ENCODE data around the gene ZNF155.
"Not testable (repeated sequence)": the region's sequence is repeated elsewhere in the genome, so short reads cannot be mapped to it uniquely, and the experiment has no call there.

Gene ZNF155
- 7.5 reads per million, percentile 26 among the genes with 10 or more reads in this experiment for total RNA-seq

DNA sequence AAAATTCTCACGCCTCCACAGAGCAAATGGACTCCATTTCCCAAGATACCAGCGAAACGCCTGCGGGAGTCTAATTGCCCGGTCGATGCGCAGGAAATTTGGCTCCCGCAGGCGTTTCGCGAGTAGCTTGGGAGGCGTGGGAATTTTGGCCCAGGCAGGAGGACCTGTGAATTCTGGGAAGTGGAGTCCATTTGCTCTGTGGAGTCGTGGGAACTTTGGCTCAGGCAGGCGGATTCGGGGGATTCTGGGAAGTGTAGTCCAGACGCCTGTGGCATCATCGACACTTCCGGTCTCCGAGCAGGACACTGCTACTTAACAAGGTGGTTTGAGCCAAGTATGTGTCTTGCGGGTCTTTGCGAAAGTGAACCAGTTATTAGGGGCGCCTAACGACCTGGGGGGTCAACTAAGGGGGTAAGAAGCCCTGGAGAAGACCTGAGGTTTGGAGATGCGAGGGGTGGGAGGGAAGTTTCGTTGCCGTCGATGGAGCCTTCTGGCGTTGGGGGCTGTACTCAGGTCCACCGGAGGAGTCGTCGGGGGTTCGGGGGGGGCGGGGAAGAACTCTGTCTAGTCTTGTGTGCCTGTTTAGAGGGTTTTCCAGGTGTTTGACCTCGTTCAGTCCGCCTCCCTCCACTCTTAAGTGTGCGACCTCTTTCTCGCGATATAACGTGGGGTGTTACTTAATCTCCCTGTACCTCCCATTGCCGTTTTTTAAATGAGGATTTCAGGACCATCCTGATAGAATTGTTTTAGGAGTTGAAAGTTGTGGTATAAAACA is at the start of gene ZNF155:
ZNF155 (plus strand) TSS at position 277 of the 775 bp plus-strand sequence. CDS start 4,356 bp downstream, outside the sequence.
- peak; percentile 58 for DNase-seq

DNA sequence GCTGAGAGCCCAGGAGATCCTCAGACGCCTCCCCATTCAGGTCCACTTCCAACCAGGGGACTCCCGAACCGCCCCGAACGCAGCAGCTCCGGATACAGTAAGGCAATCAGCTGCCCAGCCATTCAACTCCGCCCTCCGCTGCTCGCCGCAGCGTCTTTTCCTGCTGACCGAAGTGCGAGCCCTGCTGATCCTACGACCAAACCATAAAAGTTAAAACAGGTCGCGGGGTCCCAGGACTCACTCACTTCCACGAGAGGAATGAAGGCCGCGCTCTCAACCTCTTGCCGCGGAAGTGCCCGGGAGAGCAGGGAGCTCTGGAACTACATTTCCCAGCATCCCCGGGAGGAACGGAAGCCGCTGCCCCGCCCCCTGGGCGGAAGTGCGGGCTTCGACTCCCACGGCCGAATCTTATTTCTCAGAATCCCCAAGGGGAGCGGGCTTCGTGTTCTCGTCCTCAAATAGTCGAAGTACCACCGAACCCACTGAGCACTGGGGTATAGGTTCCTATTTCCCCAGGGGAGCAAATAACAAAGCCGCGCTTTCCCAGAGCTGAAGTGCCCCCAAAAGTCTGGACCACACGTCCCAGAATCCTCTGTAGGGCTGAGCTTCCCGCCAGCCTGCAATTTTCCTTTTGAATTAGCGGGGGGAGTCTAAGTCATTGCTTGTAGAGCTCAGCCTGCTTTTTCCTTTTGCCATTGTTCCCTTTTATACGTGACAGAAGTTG is 48.8 kb upstream of the ZNF155 start, which contains the start of gene ZNF45:
ZNF45 (minus strand) TSS at position 298 of the 724 bp plus-strand sequence. CDS start 13,097 bp downstream, outside the sequence.
- DNase-seq, result peak; percentile 83

DNA sequence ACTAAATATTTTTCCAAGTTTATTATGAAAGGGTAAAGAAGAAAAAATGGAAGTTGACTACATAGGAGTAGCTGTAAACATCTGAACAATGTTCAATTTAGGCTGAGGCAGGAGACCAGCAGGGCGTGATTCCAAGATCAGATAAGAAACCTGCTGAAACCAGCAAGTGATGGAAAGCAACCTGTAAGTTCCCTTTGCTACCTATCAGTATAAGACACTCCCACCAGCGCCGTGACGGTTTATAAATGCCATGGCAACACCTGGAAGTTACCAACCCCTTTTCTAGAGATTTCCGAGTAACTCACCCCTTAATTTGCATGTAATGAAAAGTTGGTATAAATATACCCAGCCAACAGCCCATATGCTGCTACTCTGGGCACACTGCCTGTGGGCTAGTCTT is 47.8 kb upstream of the ZNF155 start:
- no peak for DNase-seq

DNA sequence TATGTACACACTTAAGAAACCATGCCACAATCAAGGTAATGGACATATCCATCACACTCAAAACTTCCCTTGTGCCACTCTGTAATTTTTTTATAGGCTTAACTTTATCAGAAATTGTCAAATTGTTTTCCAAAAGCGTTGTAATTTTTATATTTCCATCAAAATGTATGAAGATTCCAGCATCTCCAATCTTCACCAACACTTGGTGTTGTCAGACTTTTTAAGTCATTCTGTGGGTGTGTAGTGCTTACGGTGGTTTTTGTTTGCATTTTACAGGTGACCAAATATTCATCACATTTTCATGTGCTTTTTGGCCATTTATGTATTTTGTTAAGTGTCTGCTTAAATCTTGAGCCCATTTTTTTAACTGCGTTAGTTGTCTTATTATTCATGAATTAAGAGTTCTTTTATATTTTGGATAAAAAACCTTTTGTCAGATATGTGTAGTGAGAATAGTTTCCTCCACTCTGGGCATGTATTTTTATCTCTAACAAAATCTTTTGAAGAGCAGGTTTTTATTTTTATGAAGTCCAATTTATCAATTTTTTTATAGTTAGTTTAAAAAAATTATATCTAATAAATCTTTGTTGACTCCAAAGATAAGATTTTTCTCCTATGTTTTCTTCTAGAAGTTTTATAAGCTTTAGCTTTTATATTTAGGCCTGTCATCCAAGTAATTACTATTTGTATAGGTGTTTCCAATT is 44.3 kb upstream of the ZNF155 start:
- no peak for DNase-seq

DNA sequence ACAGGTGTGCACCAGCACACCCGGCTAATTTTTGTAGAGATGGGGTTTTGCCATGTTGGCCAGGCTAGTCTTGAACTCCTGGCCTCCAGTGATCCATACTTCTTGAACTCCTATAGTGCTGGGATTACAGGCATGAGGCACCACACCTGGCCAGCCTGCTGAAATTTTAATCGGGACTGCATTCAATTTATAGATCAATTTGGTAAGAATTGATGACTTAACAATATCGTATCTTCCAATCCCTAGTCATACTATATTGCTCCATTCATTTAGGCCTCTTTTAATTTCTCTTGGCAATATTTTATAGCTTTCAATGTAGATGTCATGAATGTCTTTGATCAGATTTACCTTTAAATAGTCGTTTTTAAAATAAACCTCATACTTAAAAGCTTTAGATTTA is 43.3 kb upstream of the ZNF155 start:
- DNase-seq, result no peak

DNA sequence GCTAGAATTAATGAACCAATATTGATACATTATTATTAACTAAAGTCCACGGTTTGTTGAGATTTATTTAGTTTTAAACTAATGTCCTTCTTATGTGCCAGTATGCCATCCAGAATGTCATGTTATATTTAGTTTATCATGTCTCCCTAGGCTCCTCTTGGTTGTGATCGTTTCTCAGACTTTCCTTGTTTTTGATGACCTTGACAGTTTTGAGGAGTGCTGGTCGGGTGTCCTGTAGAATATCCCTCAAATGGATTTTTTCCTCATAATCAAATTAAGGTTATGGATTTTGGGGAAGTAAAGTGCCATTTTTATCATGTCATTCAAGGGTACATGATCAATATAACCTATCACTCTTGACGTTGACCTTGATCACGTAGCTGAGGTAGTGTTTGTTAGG is 42.8 kb upstream of the ZNF155 start:
- DNase-seq, result no peak

DNA sequence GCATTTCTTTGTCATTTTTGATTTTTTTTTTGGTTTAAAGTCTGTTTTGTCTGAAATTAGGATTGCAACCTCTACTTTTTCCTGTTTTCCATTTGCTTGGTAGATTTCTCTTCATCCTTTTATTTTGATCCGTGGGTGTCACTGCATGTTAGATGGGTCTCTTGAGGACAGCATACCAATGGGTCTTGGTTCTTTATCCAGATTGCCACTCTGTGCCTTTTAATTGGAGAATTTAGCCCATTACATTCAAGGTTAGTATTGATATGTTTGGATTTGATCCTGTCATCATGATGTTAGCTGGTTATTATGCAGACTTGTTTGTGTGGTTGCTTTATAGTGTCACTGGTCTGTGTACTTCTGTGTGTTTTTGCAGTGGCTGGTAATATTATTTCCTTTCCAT is 36.6 kb upstream of the ZNF155 start:
- not testable (repeated sequence) for DNase-seq

DNA sequence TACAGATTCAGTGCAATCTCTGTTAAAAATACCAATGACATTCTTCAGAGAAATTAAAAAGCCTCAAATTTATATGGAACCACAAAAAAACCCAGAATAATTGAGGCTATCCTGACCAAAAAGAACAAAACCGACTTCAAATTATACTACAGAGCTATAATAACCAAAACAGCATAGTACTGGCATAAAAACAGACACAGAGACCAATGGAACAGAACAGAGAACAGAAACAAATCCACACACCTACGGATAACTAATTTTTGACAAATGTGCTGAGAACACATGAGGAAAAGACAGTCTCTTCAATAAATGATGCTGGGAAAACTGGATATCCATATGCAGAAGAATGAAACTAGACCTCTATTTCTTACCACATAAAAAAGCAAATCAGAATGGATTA is 34.2 kb upstream of the ZNF155 start:
- DNase-seq, result not testable (repeated sequence)

DNA sequence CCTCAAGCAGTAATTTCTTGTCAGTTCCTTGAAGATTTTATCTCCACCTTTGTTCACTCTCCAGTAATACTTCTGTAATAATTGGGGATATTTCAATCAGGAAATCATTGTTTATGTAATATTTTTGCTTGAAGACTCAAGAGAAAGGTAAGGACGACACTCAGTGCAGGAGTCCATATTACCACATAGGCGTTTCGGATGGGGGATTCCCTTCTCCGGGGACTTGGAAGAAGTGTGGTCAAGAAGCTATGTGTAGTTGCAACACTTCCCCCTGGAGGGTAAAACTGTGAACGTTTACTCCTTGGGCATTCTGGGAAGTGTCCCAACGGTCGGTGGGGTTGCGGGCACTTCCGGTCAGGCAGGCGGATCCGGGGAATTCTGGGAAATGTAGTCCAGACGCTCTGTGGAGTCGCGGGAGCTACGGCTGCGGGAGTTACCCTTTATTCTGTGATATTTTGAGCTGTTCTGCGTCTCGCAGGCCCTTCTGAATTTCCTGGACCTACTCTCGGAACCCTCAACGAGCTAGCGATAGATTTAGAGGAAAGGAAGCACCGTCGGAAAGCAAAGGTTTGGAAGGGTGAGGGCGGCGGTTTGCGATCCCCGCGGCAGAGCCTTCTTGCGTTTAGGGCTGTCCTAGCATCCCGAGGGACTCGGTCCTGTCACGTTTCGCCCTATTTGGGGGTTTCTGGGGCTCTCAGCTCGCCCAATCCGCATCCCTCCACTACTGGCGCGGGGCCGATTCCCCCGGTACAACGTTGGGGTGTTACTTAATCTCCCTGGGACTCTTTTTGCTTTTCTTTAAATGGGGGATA is 32.9 kb upstream of the ZNF155 start, which contains the start of gene ZNF221:
ZNF221 (plus strand) TSS at position 395 of the 812 bp plus-strand sequence. CDS start 11,499 bp downstream, outside the sequence.
- DNase-seq, result peak; percentile 6

DNA sequence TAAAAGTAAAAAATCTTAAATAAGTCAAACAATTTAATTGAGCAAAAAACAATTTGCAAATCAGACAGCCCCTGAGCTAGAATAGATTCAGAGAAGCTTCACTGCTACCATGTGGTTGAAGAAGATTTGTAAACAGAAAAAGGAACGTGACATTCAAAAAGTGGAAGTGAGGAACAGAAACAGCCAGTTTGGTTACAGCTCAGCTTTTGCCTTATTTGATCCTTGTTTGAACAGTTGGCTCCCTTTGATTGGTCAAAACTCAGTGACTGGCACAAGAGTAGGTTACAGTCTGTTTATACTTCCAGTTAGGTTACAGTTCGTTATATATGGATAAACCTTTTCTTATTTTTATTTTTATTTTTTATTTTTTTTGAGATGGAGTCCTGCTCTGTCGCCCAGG is 27.2 kb upstream of the ZNF155 start:
- DNase-seq, result no peak

DNA sequence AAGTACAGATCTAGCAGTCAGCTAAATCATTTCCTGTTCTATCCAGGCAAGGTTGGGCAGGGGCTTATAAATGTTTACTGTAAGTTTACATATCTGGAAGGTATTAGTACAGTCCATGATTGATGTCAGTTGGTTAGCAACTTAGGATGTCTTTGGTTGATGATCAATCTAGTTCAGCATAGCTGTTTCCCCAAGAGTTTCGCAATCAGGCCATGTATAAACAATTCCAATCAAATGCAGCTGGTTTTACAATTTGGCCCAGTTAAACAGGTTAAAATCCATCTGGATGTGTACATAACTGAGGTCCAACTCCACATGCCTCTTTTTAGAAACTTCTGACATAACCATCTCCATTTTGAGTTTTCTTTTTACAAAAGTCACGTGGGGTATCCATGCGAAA is 26.1 kb upstream of the ZNF155 start:
- DNase-seq, result no peak

DNA sequence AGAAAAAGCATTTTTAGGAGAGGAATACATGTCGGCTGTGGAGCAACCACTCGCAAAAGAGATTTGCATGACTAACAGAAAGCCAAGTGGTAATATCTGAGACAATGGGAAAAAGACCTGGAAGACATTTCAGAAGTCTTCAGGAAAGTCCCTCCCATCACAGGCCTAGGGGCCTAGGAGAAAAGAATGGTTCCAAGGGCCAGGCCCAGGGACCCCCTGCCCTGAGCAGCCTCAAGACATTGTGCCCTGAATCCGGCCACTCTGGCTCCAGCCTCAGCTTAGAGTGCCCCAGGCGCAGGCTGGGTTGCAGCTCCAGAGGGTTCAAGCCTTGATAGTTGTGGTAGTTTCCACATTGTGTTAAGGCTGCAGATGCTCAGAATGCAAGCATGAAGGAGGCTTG is 23.6 kb upstream of the ZNF155 start:
- no peak for DNase-seq

DNA sequence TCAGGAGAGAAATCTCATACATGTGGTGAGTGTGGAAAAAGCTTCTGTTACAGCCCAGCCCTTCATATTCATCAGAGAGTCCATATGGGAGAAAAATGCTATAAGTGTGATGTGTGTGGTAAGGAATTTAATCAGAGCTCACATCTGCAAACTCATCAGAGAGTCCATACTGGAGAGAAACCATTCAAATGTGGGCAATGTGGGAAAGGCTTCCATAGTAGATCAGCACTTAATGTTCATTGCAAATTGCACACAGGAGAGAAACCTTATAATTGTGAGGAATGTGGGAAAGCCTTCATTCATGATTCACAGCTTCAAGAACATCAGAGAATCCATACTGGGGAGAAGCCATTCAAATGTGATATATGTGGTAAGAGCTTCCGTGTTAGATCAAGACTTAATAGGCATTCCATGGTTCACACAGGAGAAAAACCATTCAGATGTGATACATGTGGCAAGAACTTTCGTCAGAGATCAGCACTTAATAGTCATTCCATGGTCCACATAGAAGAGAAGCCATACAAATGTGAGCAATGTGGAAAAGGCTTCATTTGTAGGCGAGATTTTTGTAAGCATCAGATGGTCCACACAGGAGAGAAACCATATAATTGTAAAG is 17.8 kb upstream of the ZNF155 start:
- no peak for DNase-seq

DNA sequence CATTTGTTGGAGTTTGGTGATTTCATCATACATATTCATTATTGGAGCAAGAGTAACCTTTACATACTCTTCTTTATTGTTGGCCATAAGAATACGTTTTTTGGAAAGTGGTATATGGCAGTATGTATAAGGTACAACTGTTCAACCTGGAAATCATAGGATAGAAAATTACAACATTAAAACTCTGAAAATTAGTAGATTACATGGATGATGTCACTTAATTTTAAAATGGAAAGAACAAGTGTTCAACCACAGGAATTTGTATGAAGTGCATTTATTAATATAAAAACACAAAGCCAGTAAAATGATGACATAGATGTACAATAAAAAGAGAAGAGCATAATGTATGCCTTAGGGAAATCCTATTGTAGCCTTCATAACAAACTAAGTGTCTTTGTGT is 7.3 kb upstream of the ZNF155 start:
- no peak for DNase-seq

DNA sequence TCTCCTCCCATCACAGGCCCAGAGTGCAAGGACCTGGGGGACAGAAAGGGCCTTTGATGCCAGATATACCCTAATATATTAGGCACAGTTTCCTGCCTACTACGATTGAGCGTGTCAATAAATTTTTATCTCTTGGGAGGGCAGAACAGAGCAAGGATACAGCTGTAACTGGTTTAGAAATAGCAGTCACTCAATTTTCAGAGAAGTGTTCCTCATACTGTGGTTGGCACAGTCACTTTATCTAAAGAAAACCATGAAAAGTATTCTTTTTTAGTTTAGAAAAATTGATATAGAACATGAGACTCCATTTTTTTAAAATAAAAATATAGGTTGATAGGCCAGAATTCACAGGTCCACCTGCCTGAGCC is 460 bp upstream of the ZNF155 start:
- no peak for DNase-seq

DNA sequence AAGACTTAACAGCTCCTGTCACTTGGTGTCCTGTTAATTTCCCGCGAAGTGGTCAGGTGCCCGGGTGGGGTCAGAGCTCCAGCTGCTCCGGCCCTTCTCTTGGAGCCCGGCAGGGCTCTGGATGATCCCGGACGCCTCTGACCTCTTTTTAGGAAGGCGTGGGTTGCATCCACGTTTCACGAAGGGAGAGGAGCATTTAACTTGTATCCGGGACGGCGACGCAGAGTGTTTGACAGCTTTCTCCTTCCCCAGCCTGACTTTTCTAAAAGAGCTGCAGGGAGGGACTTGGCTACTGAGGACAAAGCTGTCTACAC is 656 bp downstream of the ZNF155 start:
- DNase-seq, result no peak

DNA sequence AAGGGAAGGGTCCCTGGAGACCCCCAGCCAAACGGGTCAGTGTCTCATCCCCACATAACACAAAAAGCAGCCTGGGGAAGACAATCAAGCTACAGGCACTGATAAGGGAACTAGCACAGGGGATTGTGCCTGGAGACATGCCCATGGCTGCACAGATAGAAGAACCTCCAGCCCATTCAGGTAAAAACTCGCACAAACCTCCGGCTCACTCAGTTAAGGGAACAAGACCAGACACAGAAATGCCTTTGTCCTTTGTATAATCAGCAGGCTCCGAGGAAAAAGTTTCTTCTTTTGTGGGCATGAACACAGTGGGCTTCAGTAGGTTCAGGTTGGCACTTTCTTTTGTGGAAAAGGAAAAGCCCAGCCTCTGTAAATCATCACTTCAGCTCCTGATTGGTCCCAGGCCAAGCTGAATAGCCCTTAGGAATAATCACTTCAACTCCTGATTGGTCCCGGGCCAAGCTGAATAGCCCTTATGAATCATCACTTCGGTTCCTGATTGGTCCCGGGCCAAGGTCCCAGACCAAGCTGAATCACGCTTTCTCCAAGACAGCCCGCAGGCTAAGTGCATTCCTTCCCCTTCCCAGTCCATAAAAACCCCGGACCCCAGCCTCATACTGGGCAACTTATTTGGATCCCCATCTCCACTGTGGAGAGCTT is 13.8 kb downstream of the ZNF155 start:
- DNase-seq, result no peak

DNA sequence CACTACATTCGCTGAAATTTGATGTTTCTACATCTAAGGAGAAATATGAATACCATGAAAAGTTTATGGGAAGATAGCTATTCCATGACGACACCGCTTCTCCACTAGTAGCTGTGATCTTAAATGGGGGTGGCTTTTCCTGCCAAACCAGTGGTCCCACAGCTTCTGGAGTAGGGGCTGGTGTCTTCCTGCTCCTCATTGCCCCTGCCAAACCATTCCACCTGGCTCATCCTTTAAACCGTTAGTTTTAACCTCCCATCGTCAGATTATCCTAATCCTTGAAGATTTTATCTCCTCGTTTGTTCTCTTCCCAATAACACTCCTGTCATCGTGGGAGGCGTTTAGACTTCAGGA is 18.2 kb downstream of the ZNF155 start:
- no peak for DNase-seq

DNA sequence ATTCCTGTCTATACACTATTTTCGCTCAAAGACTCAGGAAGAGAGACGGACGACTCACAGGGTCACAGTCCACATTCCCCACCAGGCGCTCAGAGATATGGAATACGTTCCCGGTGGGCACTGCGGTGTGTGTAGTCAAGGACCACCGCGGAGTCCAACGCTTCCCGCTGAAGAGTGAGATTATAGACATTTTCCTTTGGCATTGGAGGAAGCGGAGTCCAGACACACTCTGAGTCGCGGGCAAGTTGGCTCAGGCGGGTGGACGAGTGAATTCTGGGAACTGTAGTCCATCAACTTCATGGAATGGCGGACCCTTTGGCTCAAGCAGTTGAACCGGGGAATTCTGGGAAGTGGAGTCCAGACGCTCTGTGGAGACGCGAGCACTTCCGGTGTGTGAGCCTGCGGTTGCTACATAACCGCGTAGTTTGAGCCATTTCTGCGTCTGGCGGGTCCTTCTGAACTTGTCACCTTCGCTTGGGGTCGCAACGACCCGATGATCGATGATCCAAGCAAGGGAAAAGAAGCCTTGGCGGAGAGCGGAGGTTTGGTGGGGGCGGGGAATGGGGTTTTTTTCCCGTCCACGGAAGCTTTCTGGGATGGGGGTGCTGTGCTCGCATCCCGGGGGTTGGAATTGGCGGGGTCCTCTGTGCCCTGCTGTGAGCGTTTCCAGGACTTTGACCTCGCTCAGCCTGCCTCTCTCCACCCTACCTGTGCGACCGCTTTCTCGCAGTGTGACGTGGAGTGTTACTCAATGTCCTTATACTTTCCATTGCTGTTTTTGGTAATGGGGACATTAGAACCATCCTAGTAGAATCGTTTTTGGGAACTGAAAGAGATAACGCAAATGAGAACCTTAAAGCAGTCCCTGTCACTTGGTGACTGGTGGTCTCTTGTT is 18.8 kb downstream of the ZNF155 start, which contains the start of gene ZNF230:
ZNF230 (plus strand) TSS at position 392 of the 895 bp plus-strand sequence. CDS start 4,122 bp downstream, outside the sequence.
- peak; percentile 75 for DNase-seq

DNA sequence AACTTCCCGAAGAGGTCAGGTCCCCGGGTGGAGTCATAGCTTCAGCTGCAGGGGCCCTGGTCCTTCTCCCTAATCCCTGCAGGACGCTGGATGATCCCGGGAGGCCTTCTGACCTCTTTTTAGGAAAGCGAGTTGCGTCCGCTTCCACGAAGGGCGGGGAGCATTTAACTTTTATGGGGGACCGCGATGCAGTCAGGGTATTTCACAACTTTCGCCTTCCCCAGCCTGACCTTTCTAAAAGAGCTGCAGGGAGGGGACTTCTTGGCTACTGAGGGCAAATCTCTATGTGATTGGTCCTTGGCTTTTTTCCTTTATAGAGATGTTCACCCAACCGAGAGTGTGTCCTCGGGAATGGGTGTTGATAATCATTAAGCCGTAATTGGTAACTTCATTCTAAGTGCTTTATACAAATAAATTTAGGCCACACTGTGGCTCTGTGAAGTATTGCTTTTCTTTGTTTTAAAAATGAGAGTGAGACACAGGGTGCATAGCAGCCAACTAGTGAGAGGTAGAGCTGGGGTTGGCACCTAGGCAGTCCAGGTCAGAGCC is 19.5 kb downstream of the ZNF155 start:
- no peak for DNase-seq

All from effector CD4-positive, alpha-beta T cell (primary cell).